ENCODE measurements around the gene ARHGAP32.

DNA sequence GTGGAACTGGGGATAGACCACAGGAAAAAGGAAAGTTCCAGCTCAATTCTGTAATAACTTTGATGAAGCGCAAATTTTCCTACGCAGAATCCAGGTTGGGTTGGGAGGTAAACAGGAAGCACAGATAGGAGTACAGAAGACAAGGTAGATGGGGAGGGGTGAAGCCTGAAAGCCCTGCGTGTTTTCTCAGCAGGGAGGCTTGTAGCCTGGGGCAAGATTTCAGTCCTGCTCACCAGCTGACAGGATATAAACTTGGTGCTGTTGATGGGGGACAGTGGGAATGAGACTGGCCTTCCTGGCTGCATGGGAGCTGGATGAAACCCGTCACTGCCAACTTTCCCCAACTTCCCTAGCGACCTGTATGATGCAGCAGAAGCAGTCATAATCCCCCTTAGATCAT lies 114.9 kb downstream of the ARHGAP32 start:
- TF ChIP-seq, protein P1, sequence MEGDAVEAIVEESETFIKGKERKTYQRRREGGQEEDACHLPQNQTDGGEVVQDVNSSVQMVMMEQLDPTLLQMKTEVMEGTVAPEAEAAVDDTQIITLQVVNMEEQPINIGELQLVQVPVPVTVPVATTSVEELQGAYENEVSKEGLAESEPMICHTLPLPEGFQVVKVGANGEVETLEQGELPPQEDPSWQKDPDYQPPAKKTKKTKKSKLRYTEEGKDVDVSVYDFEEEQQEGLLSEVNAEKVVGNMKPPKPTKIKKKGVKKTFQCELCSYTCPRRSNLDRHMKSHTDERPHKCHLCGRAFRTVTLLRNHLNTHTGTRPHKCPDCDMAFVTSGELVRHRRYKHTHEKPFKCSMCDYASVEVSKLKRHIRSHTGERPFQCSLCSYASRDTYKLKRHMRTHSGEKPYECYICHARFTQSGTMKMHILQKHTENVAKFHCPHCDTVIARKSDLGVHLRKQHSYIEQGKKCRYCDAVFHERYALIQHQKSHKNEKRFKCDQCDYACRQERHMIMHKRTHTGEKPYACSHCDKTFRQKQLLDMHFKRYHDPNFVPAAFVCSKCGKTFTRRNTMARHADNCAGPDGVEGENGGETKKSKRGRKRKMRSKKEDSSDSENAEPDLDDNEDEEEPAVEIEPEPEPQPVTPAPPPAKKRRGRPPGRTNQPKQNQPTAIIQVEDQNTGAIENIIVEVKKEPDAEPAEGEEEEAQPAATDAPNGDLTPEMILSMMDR (IDR thresholded peaks at IDR 0.05), result no peak
- TF ChIP-seq ZFX (IDR thresholded peaks at IDR 0.05; ENCODE audit: borderline replicate concordance), result no peak

Data from 22Rv1 (cell line).